CD4-positive, alpha-beta T cell treated with Interleukin-21 for 1 hour (primary cell): ENCODE results near the gene DNAH7.

Experiments used
- DNase-seq: peaks from one replicate; pipeline ENCODE4 v3.0.0-alpha.2; 2020

The DNAH7 gene

DNA sequence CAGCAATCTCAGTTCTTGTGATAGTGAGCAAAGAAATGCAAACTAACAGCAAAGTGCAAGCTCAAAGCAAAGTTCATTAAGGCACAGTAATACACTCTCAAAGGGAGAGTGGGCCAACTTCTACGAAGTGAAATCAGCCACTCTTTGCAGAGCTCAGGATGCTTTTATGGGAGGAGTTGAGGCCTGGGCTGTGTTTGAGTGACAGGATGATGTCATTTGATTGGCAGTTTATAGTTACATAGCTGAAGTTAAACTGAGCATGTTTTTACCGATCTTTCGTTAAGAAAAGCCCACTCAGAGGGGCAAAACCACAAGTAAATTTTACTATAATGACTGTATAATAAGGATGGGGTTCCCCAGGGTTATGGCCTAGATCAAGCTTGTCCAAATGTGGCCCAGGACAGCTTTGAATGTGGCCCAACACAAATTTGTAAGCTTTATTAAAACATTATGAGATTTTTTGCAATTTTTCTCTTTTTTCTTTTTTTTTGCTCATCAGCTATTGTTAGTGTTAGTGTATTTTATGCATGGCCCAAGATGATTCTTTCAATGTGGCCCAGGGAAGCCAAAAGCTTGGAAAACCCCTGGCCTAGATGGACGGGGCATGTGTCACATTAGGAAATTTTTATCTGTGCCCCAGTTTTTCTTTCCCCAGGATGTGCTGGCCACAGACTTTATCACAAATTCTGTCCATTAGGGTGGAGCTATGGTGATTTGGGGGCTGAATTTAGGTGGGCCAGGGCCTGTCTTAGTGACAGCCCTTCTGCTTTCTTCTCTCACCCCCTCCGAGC, 8.3 kb upstream of the DNAH7 start:
- DNase-seq = no peak

- no peak for DNase-seq
Measured at GRCh38 chr2:196075196-196075595, 6.6 kb upstream of the DNAH7 start.

DNA sequence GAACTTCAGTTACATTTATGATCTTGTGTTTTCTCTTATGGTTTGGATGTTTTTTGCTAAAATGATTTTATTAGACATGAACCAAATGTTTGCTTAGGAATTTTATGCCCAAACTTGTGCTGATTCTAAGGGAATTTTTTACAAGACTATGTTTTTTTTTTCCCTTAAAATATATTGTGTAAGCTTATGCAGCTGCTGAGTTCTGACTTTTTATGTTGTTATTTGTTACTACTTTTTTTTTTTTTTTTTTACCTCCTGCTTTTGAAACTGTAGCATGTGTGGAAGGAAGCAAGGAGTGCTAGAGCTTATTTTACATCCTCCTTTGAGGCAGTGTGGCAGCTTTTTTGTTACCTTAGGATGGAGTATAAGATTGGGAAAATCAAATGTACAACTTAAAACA, 6.0 kb upstream of the DNAH7 start:
- no peak for DNase-seq

DNA sequence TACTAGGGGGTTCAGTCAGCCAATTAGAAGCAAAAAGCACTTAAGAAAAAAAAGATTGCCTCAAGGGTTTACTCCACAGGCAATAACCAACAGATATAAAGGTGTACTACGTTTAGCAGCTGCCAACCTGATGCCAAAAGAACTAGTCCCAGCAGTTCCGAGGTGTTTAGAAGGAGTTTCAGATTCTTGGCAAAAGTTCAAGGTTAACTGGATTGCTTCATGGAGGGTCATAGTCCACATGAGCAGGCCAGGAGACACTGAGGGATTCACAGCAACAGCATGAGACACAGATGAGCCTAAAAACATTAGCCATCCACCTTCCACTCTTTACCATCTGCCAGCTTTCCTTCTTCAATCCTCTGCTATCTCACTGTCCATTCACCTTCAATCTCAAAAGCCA, 4.9 kb upstream of the DNAH7 start:
- no peak for DNase-seq

DNA sequence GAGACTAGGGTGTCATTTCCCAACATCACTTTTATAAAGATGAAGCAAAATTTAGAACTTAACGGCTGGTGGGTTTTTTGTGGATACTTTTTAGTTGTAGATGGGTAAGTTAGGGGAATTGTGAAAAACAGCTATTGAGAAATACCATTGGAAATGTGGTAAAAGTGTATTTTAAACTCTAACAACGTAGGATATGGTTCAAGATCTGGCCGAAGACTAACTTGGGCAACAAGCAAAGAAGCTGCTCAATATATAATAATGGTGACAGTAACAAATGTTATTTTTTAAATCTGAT, 1.6 kb downstream of the DNAH7 start:
- DNase-seq = no peak

DNA sequence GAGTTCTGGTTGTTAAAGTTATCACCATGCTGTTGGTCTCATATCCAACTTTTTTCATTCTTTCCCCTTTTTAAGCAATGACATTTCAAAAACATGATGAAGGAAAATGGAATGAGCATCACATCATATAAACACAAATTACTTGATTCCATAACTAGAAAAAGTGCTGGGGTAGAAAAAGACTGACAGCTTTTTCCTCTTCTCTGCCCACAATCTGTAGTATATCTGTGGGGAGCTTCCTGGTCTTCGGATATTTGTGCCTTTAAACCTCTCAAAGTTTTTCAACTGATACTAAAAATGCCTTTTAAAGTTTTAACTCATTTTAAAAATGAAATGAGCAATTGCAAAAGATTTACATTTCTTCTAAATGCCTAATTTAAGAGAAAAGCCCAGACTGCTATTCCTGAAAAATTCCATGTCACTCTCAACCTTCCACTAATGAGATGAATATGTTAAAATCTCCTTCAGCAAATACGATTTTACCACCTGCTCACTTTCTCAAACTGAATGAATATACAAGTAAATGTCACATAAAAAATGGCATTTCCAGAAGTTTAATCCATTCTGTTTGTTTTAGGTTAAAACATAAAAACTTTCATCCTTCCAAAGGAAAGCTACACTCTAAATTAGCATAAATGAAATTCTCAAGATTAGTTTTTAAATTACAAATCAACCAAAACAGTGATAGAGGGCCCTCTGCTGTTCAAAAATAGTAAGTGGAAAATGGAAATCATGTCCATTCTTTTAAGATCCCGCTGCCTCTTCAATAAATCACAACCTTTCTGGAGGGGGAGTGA, 2.1 kb downstream of the DNAH7 start:
- peak; percentile 59 for DNase-seq

DNA sequence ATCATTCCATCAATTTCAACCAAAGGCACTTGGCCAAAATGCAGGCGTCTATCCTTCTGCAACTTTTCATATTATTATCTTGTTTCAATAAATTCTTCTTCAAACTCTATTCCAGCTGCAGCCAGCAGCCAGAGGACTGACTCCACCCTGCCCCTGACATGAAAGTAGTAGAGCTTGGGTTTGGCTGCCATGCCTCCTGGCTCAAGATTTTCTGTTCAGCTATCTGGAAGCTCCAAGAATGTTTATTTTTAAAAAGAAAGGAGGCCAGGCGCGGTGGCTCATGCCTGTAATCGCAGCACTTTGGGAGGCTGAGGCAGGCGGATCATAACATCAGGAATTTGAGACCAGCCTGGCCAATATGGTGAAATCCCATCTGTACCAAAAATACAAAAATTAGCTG, 4.9 kb downstream of the DNAH7 start:
- no peak for DNase-seq

GRCh38 chr2:196059491-196059960, 9.1 kb downstream of the DNAH7 start:
- no peak for DNase-seq

- no peak for DNase-seq
Measured at GRCh38 chr2:196054631-196055030, 14.0 kb downstream of the DNAH7 start.

- no peak for DNase-seq
Measured at GRCh38 chr2:196046123-196046917, 22.3 kb downstream of the DNAH7 start.

GRCh38 chr2:196041786-196042185, 26.9 kb downstream of the DNAH7 start:
- no peak for DNase-seq

- no peak for DNase-seq
Measured at GRCh38 chr2:196040218-196040617, 28.4 kb downstream of the DNAH7 start.

DNA sequence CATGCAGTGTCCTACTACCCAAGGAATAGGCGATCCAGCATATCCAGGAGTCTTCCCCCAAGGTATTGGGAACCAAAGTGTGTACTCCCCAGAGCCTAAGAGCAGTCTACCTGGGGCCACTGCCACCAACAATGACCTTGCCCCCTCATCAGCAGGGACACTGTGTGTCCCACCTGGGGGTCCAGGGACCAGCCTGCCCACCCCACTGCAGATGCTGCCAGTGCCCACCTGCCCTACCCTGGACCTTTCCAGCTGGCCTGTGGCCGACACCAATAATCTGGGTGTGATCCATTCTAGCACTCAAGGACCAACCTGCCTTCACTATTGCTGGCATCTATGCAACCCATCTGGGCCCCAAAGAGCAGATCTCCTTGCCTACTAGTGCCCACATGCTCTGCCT, 32.2 kb downstream of the DNAH7 start:
- DNase-seq = no peak

DNA sequence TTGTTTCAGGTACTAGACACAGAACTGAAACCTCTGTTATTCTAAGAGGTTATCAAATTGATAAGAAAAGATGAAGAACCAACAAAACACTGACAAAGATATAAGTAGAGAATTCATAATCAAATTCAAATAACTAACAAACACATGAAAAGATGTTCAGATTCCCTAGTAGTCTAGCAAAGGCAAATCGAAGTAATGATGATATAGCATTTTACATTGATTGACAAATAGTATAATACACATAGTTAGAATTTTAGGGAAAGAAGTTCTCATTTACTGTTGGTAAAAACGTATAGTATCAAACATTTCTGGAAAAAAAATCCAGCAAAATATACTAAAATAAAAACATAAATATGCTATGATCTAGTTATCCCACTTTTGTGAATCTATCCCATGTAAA, 50.6 kb downstream of the DNAH7 start:
- DNase-seq = no peak

DNA sequence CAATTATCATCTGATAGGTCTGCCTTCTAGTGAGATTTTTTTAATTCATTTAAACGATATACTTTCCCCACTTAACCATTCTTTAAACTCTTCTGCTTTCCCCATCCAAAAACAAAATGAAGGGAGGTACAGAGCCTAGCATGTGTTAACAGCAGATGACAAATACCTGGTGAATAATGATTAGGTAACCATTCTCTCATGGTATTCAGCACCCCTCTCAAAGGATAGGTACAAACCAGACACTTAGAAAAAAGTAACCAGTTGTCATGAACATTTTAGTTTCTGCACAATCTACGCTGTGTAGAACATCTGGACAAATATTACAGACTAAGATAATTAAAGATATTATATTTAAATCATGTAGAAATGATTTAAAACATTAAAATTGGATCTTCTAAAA, 56.3 kb downstream of the DNAH7 start:
- no peak for DNase-seq

GRCh38 chr2:196000551-196000950, 68.1 kb downstream of the DNAH7 start:
- DNase-seq = no peak

DNA sequence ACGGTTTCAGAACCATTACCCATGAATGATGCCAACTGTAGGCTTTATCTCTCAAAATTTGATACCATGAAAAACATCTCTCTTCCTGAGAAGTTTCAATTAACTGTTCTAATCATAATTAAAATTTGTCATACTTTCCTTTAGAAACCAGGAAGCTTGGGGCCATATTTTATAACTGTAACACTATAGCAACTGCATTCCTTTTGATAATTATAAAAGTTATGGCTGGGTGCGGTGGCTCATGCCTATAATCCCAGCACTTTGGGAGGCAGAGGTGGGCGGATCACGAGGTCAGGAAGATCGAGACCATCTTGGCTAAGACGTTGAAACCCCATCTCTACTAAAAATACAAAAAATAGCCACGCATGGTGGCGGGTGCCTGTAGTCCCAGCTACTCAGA, 70.6 kb downstream of the DNAH7 start:
- DNase-seq = no peak

DNA sequence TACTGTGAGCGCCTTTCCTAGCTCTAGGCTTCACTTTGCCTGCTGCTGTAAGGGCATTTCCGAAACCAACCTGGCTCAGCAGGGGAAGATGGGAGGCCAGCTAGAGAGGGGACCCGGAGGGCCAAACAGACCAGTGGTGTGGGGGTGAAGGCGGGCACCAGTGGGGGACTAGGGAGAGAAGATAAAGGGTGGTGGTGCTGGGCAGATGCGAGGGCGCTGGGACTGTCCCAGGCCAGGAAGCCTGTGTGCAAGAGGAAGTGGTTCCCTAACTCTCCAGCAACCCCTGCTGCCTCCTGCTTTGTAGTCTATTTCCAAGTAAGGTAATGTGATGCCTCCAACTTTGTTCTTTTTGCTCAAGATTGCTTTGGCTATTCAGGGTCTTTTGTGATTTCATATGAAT, 73.1 kb downstream of the DNAH7 start:
- DNase-seq = no peak

- no peak for DNase-seq
Measured at GRCh38 chr2:195993623-195994022, 75.0 kb downstream of the DNAH7 start.

GRCh38 chr2:195985741-195986140, 82.9 kb downstream of the DNAH7 start:
- no peak for DNase-seq

DNA sequence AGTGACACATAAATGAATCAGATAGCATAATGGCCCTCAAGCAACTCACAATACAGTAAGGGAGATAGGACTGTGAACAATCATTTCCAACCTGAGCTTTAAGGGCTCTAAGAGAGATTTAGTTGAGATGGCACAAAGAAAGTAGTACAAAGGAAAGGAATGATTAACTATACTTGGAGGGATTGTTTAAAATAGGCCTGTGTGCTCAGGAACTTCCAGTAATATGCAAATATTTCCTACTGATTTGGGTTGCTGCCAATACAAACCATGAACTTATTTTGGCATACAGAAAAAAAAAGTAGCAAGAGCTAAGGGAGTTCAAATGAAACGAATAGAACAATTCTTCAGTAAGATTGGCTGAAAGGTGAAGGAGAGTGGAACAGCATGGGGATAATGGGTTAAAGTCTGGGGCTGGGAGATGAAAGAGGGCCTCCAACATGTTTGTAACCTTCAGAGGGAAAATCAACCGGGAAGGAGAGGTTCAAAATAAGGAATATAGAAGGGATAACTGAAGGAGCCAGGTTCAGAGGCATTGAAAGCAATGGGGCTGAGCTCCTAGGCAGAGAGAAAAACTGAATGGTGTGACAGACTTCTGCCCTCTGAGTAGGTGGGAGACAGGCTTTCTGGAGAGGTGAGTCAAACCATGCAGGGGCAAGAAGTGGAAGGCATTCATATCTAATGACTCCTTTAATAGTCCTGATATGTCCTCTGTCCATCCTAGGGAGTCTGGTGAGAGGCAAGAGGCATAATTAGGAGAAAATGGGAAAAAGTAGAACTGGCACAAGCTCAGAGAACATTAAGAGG, 83.5 kb downstream of the DNAH7 start:
- DNase-seq = no peak

DNA sequence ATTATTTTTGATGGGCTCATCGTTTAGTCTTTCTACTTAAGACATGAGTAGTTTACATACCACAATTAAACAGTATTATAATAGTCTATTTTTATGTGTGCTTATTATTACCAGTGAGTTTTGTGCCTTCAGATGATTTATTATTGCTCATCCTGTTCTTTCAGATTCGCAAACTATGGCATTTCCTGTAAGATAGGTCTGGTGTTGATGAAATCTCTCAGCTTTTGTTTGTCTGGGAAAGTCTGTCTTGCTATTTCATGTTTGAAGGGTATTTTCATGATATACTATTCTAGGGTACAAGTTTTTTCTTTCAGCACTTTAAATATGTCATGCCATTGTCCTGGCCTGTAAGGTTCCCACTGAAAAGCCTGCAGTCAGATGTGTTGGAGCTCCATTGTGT, 101.3 kb downstream of the DNAH7 start:
- DNase-seq = no peak

DNA sequence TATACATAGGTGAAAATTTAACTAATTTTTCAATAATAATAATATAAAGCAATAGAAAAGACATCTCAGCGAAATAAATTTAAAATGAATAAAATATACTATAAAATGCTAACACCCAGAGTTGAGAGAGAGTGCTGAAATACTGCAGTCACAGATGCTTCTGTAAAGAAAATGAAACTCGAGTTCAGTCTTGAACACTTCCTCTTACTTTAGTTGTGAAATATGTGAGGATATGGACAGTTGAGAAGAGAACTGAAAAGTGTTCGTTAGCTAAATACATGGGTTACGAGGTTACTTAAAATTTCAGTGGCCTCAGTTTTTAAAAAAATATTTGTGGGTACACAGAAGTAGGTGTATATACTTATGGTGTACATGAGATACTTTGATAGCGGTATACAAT, 106.8 kb downstream of the DNAH7 start:
- DNase-seq = no peak
